Parathyroid adenoma (tissue), 2 donors: ENCODE results near the gene GRIN3A.
"Not testable (repeated sequence)": the region's sequence is repeated elsewhere in the genome, so short reads cannot be mapped to it uniquely, and the experiment has no call there.

Experiments
- H2AFZ ChIP-seq: fragments of 300-600 bp; sonication (generic); one replicate; pipeline ENCODE4 v1.7.0; 2017; ENCODE audit warnings: antibody characterized with exemption, mild to moderate bottlenecking
- H3K27ac ChIP-seq: fragments of 300-600 bp; sonication (generic); one replicate; pipeline ENCODE4 v1.7.0; 2017
- H3K27me3 ChIP-seq: fragments of 300-600 bp; sonication (generic); one replicate; pipeline ENCODE4 v1.7.0; 2017; ENCODE audit warnings: low read length; ENCODE audit not compliant: control insufficient read depth, insufficient read depth
- H3K36me3 ChIP-seq: fragments of 300-600 bp; sonication (generic); one replicate; pipeline ENCODE4 v1.7.0; 2017; ENCODE audit warnings: low read length; ENCODE audit not compliant: control insufficient read depth, insufficient read depth
- H3K4me1 ChIP-seq: fragments of 300-600 bp; sonication (generic); one replicate; pipeline ENCODE4 v1.7.0; 2017; ENCODE audit warnings: control low read depth
- H3K4me2 ChIP-seq: fragments of 300-600 bp; sonication (generic); one replicate; pipeline ENCODE4 v1.7.0; 2017; ENCODE audit warnings: low read length
- H3K4me3 ChIP-seq: fragments of 300-600 bp; sonication (generic); one replicate; pipeline ENCODE4 v1.7.0; 2017; ENCODE audit warnings: low read depth, low read length
- H3K79me2 ChIP-seq: fragments of 300-600 bp; sonication (generic); one replicate; pipeline ENCODE4 v1.7.0; 2017; ENCODE audit warnings: control low read depth
- H3K9ac ChIP-seq: fragments of 300-600 bp; sonication (generic); one replicate; pipeline ENCODE4 v1.7.0; 2017; ENCODE audit warnings: mild to moderate bottlenecking
- H3K9me3 ChIP-seq: fragments of 300-600 bp; sonication (generic); one replicate; pipeline ENCODE4 v1.7.0; 2017; ENCODE audit warnings: low read length; ENCODE audit not compliant: control insufficient read depth
- CTCF ChIP-seq: fragments of 300-600 bp; sonication (generic); IDR thresholded peaks from one replicate; pipeline ENCODE4 v1.7.0; 2017; ENCODE audit warnings: antibody characterized with exemption, mild to moderate bottlenecking
- donor health status: primary hyperparathyroidism.

GRIN3A gene

GRCh38 chr9:101591787-101592446 is 146.5 kb downstream of the GRIN3A start:
- H3K27me3 ChIP-seq = no peaks in the 10 kb centered on the region
- no peak overlapping the region for H3K4me3 ChIP-seq
- H3K4me1 ChIP-seq = no peaks in the 10 kb centered on the region
- no peaks in the 10 kb centered on the region for H3K36me3 ChIP-seq
- no peaks in the 10 kb centered on the region for H3K9me3 ChIP-seq
- no peaks in the 10 kb centered on the region for H3K79me2 ChIP-seq
- no peak for TF ChIP-seq CTCF
- no peak overlapping the region for H3K9ac ChIP-seq
- H3K27ac ChIP-seq = no peak overlapping the region
- no peak overlapping the region for H2AFZ ChIP-seq
- H3K4me2 ChIP-seq = no peak overlapping the region

GRCh38 chr9:101590901-101591300 is 147.5 kb downstream of the GRIN3A start:
- Histone ChIP-seq H3K27me3 (no peaks in the 10 kb centered on the region), H3K4me1 (no peaks in the 10 kb centered on the region), H2AFZ (no peak overlapping the region), H3K9ac (no peak overlapping the region), H3K4me2 (no peak overlapping the region), H3K9me3 (no peaks in the 10 kb centered on the region), H3K27ac (no peak overlapping the region), H3K79me2 (no peaks in the 10 kb centered on the region), H3K4me3 (no peak overlapping the region), H3K36me3 (no peaks in the 10 kb centered on the region)
- no peak for TF ChIP-seq CTCF

GRCh38 chr9:101590074-101590473 is 148.4 kb downstream of the GRIN3A start:
- H3K36me3 ChIP-seq, H3K79me2 ChIP-seq, H2AFZ ChIP-seq, H3K9me3 ChIP-seq, H3K4me1 ChIP-seq, H3K4me2 ChIP-seq, H3K9ac ChIP-seq, H3K27ac ChIP-seq, H3K27me3 ChIP-seq, H3K4me3 ChIP-seq: not testable (repeated sequence)

- Histone ChIP-seq H3K27me3 (no peaks in the 10 kb centered on the region), H3K9ac (no peak overlapping the region), H3K79me2 (no peaks in the 10 kb centered on the region), H2AFZ (no peak overlapping the region), H3K36me3 (no peaks in the 10 kb centered on the region), H3K27ac (no peak overlapping the region), H3K4me2 (no peak overlapping the region), H3K9me3 (no peaks in the 10 kb centered on the region), H3K4me3 (no peak overlapping the region), H3K4me1 (no peaks in the 10 kb centered on the region)
- no peak for TF ChIP-seq CTCF
Observed at GRCh38 chr9:101587332-101588043, 151.0 kb downstream of the GRIN3A start.

- Histone ChIP-seq H3K79me2 (no peaks in the 10 kb centered on the region), H3K36me3 (no peaks in the 10 kb centered on the region), H3K4me2 (no peak overlapping the region), H3K4me3 (no peak overlapping the region), H3K4me1 (no peaks in the 10 kb centered on the region), H3K9ac (no peak overlapping the region), H3K27ac (no peak overlapping the region), H2AFZ (no peak overlapping the region), H3K9me3 (no peaks in the 10 kb centered on the region), H3K27me3 (no peaks in the 10 kb centered on the region)
- no peak for TF ChIP-seq CTCF
Observed at GRCh38 chr9:101586651-101587050, 151.8 kb downstream of the GRIN3A start.
